Stromal cell of bone marrow (primary cell): ENCODE measurements around the gene SSBP2.

ENCODE experiments used
- DNase-seq: peaks from one replicate; pipeline ENCODE4 v3.0.0-alpha.2; 2012; ENCODE audit warnings: low read depth

Gene SSBP2

GRCh38 chr5:81766611-81767010 lies 15.7 kb upstream of the SSBP2 start:
- DNase-seq, result no peak

GRCh38 chr5:81763294-81763928 lies 12.5 kb upstream of the SSBP2 start:
- no peak for DNase-seq

DNA sequence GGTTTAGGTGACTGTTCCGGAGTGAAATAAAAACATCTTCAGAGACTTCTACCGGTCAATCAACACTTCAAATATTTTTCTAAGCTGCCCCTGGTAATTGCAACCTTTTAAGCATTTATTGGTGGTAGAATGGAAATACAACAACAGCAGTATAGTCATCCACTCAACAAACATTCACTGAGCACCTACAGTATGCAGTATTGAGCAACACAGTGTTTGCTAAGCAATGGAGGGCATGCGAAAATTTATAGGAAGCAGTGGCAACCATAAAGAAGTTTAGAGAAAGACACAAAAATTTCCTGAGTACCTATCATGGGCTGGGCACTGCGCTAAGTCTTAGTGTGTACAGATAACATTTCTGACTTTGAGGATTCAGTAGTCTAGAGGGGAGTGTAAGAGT lies 12.0 kb upstream of the SSBP2 start:
- DNase-seq, result no peak

GRCh38 chr5:81762401-81762800 lies 11.5 kb upstream of the SSBP2 start:
- no peak for DNase-seq

- DNase-seq, result no peak
These were observed 11.1 kb upstream of the SSBP2 start for GRCh38 chr5:81761970-81762369.

- no peak for DNase-seq
These were observed 10.4 kb upstream of the SSBP2 start for GRCh38 chr5:81761270-81761669.

DNA sequence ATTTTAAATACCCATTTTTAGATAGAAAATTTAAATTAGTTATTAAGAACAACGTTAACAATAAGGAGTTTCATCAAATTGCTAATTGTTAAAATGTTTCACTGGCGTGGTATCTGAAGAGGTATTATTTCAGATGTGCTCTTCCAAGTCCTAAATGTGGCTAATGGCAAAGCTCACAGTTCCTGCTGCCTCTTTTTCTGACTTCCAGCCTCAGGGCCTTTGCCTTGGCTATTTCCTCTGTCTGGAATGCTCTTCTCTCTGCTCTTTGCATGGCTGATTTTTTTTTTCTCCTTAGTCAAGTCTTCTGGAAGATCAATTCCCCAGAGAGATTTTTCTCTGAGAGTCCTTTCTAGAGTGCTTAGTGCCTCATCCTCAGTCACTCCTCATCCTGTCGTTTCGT lies 9.6 kb upstream of the SSBP2 start:
- DNase-seq, result no peak

DNA sequence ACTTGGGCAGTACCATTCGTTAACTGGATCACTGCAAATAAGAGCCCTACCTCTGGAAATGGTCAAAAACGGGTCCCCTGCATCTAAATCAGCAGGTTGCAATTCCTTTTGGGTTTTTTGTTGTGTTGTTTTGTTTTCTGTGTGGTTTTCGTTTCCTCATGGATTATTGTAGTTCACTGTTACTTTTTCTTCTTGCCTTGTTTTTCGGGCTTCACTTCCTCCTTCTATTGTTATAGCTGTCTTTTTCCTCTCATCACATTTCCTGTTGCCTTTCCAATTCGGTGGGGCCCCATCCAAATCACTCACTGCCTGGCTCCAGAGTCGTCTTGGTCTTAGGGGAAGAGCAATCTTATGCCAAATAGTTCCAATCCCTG lies 8.7 kb upstream of the SSBP2 start:
- no peak for DNase-seq

- no peak for DNase-seq
These were observed 6.5 kb upstream of the SSBP2 start for GRCh38 chr5:81757404-81757803.

DNA sequence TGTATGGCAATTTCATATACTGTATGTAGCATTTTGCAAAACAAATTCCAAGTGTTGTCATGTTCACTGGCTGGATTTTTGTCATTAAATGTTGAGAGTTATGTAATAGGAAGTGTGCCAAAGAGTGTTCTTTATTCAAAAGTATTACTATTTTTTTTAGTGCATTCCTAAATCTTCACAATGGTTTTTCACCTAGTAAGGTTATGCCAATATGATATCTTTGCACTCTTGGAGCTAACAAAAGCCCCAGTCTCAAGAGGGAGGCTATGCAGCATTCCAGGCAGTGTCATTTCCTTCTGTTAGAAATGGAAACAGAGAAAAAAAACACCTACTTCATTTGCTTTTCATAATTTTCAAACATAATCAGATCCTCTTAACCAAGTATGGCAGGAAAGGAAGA lies 5.1 kb upstream of the SSBP2 start:
- DNase-seq, result no peak

DNA sequence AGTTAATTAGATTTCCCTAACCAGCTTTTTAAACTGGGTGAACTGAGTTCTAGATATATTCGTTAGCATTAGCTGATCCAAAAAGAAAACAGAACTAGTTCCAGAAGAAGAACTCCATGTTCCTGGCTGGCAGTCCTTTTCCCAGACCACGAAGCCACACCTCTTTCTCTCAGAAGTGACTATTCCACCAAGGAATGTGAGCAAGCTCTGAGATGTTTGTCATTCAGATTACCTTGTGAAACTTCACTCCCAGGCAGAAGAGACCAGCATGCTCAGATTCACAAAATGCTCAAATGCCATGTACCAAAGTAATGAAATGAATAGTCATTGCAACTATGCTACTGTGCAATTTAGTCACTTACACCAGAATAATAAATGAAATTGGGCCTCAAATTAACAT lies 4.4 kb upstream of the SSBP2 start:
- DNase-seq, result peak; percentile 70

DNA sequence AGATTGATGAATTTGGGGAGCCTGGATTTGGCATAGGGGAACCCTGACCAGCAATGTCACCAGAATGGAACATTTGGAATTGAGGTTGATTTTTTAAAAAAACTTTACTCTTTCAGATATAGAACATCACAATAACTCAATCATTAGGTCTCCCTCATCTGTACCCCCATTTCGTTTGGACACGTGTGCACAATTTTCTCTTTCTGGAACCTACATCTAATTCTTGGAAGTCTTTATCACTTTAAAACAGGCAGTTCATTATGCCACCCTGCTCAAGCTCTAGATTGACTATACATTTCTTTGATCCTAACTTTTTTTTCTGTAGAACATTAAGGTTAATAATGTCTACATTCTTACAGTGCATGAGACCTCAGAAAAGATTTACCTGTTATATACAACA lies 3.7 kb upstream of the SSBP2 start:
- no peak for DNase-seq

GRCh38 chr5:81753429-81753828 lies 2.5 kb upstream of the SSBP2 start:
- no peak for DNase-seq

- DNase-seq, result no peak
These were observed 1.7 kb upstream of the SSBP2 start for GRCh38 chr5:81752644-81752963.

DNA sequence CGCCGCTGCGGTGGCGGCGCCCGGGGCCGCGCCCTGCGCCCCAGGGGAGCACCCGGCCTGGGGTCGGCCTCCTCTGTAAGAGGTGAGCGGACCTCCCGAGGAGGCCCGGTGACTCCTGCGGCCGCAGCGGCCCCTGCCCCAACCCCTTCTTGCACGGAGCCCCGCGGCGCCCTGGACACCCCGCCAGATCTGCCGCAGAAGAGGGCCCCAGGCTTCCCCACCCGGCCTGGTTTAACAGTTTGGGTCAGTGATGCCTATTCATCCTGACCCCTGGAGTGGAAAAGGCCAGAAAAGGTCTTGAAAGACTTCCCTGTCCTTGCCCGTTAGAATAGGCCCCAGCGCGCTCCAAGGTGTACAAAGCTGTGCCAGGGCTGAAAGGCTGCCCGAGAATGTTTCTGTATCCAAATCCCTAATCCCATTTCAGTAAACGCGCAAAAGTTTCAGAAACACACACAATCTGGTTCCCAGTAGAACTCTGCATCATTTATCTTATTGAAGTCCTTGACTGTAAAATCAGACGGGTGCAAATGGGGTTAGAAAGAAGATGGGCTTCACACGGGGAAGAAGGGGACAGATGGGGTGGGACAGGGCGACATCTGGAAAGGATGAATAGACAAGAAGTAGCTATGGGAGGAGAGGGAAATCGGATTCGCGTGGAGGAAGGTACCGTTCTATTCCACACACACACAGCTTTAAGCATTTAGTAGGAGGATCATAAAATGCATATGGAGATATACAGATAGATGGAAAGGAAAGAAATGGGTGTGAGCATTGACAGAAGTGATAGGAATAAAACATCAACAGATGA lies 1.1 kb upstream of the SSBP2 start:
- no peak for DNase-seq

- DNase-seq, result no peak
These were observed 439 bp downstream of the SSBP2 start for GRCh38 chr5:81750308-81751008.

- no peak for DNase-seq
These were observed 1.2 kb downstream of the SSBP2 start for GRCh38 chr5:81749561-81750307.

GRCh38 chr5:81749192-81749560 lies 1.7 kb downstream of the SSBP2 start:
- no peak for DNase-seq

DNA sequence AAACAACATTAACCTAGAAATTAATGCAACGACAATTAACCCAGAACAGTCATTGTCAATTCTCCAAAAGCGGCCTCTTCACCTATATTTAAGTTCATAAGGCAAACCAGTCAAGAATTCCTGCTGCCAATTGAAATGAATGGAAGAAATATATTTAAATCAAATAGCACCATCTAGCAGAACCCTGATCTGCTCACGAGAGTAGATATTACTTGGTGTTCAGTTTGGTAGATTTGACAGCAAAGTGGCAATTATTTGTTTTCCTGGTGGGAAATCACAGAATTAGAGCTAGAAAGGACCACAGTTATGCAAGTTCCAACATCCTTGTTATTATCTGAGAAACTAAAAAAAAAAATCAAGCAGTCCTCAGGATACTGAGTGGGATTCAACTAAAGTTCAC lies 2.3 kb downstream of the SSBP2 start:
- DNase-seq, result no peak

- no peak for DNase-seq
These were observed 3.9 kb downstream of the SSBP2 start for GRCh38 chr5:81747030-81747429.

- DNase-seq, result no peak
These were observed 10.1 kb downstream of the SSBP2 start for GRCh38 chr5:81740758-81741157.

GRCh38 chr5:81739291-81739690 lies 11.6 kb downstream of the SSBP2 start:
- no peak for DNase-seq

GRCh38 chr5:81729276-81729675 lies 21.6 kb downstream of the SSBP2 start:
- no peak for DNase-seq
